Liver (tissue), 9 donors: ENCODE measurements around the gene HSBP1. TPM values are rescaled to one million over a fixed set of nuclear protein-coding genes. Genes with fewer than 3 reads are reported as not detected.

ENCODE experiments used
- DNase-seq: peaks from one replicate; pipeline ENCODE4 v3.0.0-alpha.2; 2017; ENCODE audit warnings: low spot score
- H3K27ac ChIP-seq, 2 donors: one replicate each; pipeline ENCODE4 v1.7.0; 2013; ENCODE audit warnings: inconsistent platforms in 2 of 2, low read length in 2 of 2, control low read depth in 1 of 2, low read depth in 1 of 2, mild to moderate bottlenecking in 1 of 2
- H3K27me3 ChIP-seq, 4 donors: one replicate each; pipeline versions ENCODE4 v1.6.1 to v1.7.0; 2013; ENCODE audit warnings: low read length in 3 of 4, inconsistent platforms in 1 of 4, mild to moderate bottlenecking in 1 of 4, moderate library complexity in 1 of 4; ENCODE audit not compliant: control insufficient read depth in 4 of 4, insufficient read depth in 4 of 4
- H3K36me3 ChIP-seq, 4 donors: one replicate each; pipeline versions ENCODE4 v1.6.1 to v1.7.0; 2013; ENCODE audit warnings: low read length in 3 of 4, mild to moderate bottlenecking in 3 of 4, low read depth in 1 of 4, moderate library complexity in 1 of 4; ENCODE audit not compliant: control insufficient read depth in 4 of 4, insufficient read depth in 3 of 4
- H3K4me1 ChIP-seq, 4 donors: one replicate each; pipeline versions ENCODE4 v1.6.1 to v1.7.0; 2013; ENCODE audit warnings: low read length in 3 of 4, mild to moderate bottlenecking in 3 of 4, moderate library complexity in 1 of 4; ENCODE audit not compliant: control insufficient read depth in 4 of 4, insufficient read depth in 4 of 4
- H3K4me3 ChIP-seq, 3 donors: one replicate each; pipeline versions ENCODE4 v1.6.1 to v1.7.0; 2013; ENCODE audit warnings: low read length in 3 of 3, control low read depth in 1 of 3, low read depth in 1 of 3, mild to moderate bottlenecking in 1 of 3
- H3K9ac ChIP-seq, 2 donors: one replicate each; pipeline ENCODE4 v1.7.0; 2013; ENCODE audit warnings: low read length in 2 of 2, mild to moderate bottlenecking in 2 of 2, moderate library complexity in 2 of 2, control low read depth in 1 of 2, low read depth in 1 of 2
- H3K9me3 ChIP-seq, 4 donors: one replicate each; pipeline versions ENCODE4 v1.6.1 to v1.7.0; 2013; ENCODE audit warnings: low read length in 3 of 4; ENCODE audit not compliant: control insufficient read depth in 4 of 4
- ATF3 ChIP-seq: IDR thresholded peaks from 2 replicates; pipeline ENCODE4 v1.6.1; 2016; ENCODE audit warnings: antibody characterized with exemption
- CTCF ChIP-seq: fragments of 150-350 bp; IDR thresholded peaks from 2 replicates; pipeline ENCODE4 v1.5.1; 2017; ENCODE audit warnings: improper control_type of control experiment, low read depth, low read length; ENCODE audit not compliant: missing input control
- EGR1 ChIP-seq, 2 donors: IDR thresholded peaks; 2 replicates each; pipeline ENCODE4 v1.6.1; 2016 to 2018; ENCODE audit warnings: antibody characterized with exemption in 2 of 2, low read depth in 2 of 2
- FOXA1 ChIP-seq: IDR thresholded peaks from 2 replicates; pipeline ENCODE4 v1.6.1; 2016; ENCODE audit warnings: antibody characterized with exemption
- FOXA2 ChIP-seq: IDR thresholded peaks from 2 replicates; pipeline ENCODE4 v1.6.1; 2016; ENCODE audit warnings: antibody characterized with exemption
- GABPA ChIP-seq, 2 donors: IDR thresholded peaks in 1 of 2; conservative IDR thresholded peaks in 1 of 2; 2 replicates each; pipeline ENCODE4 v1.6.1; 2016; ENCODE audit warnings: antibody characterized with exemption in 2 of 2, mild to moderate bottlenecking in 1 of 2, moderate library complexity in 1 of 2
- HNF4G ChIP-seq: IDR thresholded peaks from 2 replicates; pipeline ENCODE4 v1.6.1; 2016; ENCODE audit warnings: antibody characterized with exemption
- NR2F2 ChIP-seq: IDR thresholded peaks from 2 replicates; pipeline ENCODE4 v1.6.1; 2016; ENCODE audit warnings: antibody characterized with exemption
- REST ChIP-seq: IDR thresholded peaks from 2 replicates; pipeline ENCODE4 v1.6.1; 2016; ENCODE audit warnings: antibody characterized with exemption, mild to moderate bottlenecking
- TAF1 ChIP-seq: conservative IDR thresholded peaks from 2 replicates; pipeline ENCODE4 v1.6.1; 2016; ENCODE audit warnings: antibody characterized with exemption, mild to moderate bottlenecking
- YY1 ChIP-seq: IDR thresholded peaks from 2 replicates; pipeline ENCODE4 v1.6.1; 2016; ENCODE audit warnings: antibody characterized with exemption, mild to moderate bottlenecking
- WGBS: extraction: QIAGEN DNeasy Blood & Tissue Kit; methylation state at CpG from one replicate; pipeline ENCODE4 v1.1.7; 2013; 5-methylcytosine and 5-hydroxymethylcytosine counted together
- polyA plus RNA-seq, 2 donors: library from polyadenylated mRNA; stranded (reverse) in 1 of 2; unstranded in 1 of 2; fragments of 200-250 nt in 1 of 2; fragments of >200 nt in 1 of 2; fragmentation: Nextera tagmentation in 1 of 2; extraction: Ambion mirVana in 1 of 2; gene quantifications; one replicate each; pipeline versions ENCODE4 v1.2.1 to v1.2.3, GENCODE V29; 2013 to 2015
- total RNA-seq, 2 donors: library from RNA; depleted of rRNA; stranded (reverse); fragments of >200 nt; gene quantifications; one replicate each; pipeline ENCODE4 v1.2.3, GENCODE V29; 2014
- donor health status: healthy.
- donor health status: healthy.
- donor health status: healthy.
- donor health status: healthy.
- donor health status: healthy.

HSBP1 gene
- total and polyA plus RNA-seq, 4 donors, result 5.1 to 106 (median 38.3) TPM

GRCh38 chr16:83849421-83849820, 41.6 kb downstream of the HSBP1 start:
- Histone ChIP-seq H3K9ac (no peak overlapping the region), H3K27ac (no peak overlapping the region), H3K36me3 (no peaks in the 10 kb centered on the region), H3K4me3 (no peak overlapping the region), H3K9me3 (no peaks in the 10 kb centered on the region), H3K4me1 (no peaks in the 10 kb centered on the region), H3K27me3 (peaks cover 0 to 5% (median 0%) of the 10 kb centered on the region in 4 donors)
- WGBS, result 87% methylated on average over 6 of the region's 6 CpGs
- no peak for DNase-seq
- TF ChIP-seq REST (no peak), ATF3 (no peak), GABPA (IDR thresholded peaks at IDR 0.05 in 1 of 2, conservative IDR thresholded peaks at IDR 0.05 in 1 of 2) (no peak), HNF4G (no peak), NR2F2 (no peak), TAF1 (no peak), CTCF (no peak), FOXA2 (no peak), FOXA1 (no peak)

- WGBS, result 86% methylated on average over 5 of the region's 5 CpGs
- TF ChIP-seq GABPA (IDR thresholded peaks at IDR 0.05 in 1 of 2, conservative IDR thresholded peaks at IDR 0.05 in 1 of 2) (no peak), REST (no peak), EGR1 (IDR thresholded peaks at IDR 0.05; ENCODE audit: low read depth in 2 of 2) (no peak), YY1 (no peak)
Observed at GRCh38 chr16:83850947-83851346, 43.2 kb downstream of the HSBP1 start.

More at GRCh38 chr16:83850947-83851346, 43.2 kb downstream of the HSBP1 start:
- no peak overlapping the region for H3K27ac ChIP-seq
- no peaks in the 10 kb centered on the region for H3K4me1 ChIP-seq
- peaks cover 0 to 5% (median 0%) of the 10 kb centered on the region in 4 donors for H3K27me3 ChIP-seq
- no peak overlapping the region for H3K9ac ChIP-seq
- no peak overlapping the region for H3K4me3 ChIP-seq
- H3K9me3 ChIP-seq, result no peaks in the 10 kb centered on the region
- no peaks in the 10 kb centered on the region for H3K36me3 ChIP-seq
- DNase-seq, result no peak
